Mesendoderm (in vitro differentiated cells): ENCODE results near the gene CDK14.

Experiments used
- DNase-seq: peaks from one replicate; pipeline ENCODE4 v3.0.0; 2013
- H2AK5ac ChIP-seq: 2 replicates; pipeline ENCODE4 v1.6.1; 2013; ENCODE audit warnings: low read length, inconsistent platforms
- H2BK120ac ChIP-seq: 2 replicates; pipeline ENCODE4 v1.6.1; 2013; ENCODE audit warnings: low read depth, mild to moderate bottlenecking, low read length, moderate library complexity, mixed read lengths
- H2BK15ac ChIP-seq: replicated peaks from 2 replicates; pipeline ENCODE4 v1.6.1; 2013; ENCODE audit warnings: low read depth, mild to moderate bottlenecking, moderate library complexity
- H2BK5ac ChIP-seq: 2 replicates; pipeline ENCODE4 v1.6.1; 2013; ENCODE audit warnings: low read length, inconsistent platforms
- H3K18ac ChIP-seq: 2 replicates; pipeline ENCODE4 v1.6.1; 2013; ENCODE audit warnings: mild to moderate bottlenecking, low read length, mixed read lengths
- H3K23ac ChIP-seq: one replicate; pipeline ENCODE4 v1.6.1; 2013; ENCODE audit warnings: low read length
- H3K27ac ChIP-seq: 2 replicates; pipeline ENCODE4 v1.5.1; 2013; ENCODE audit warnings: low read depth, mild to moderate bottlenecking, inconsistent platforms, low read length, moderate library complexity
- H3K27me3 ChIP-seq: 2 replicates; pipeline ENCODE4 v1.6.1; 2013; ENCODE audit warnings: low read length, control low read depth, mild to moderate bottlenecking, inconsistent platforms; ENCODE audit not compliant: insufficient read depth, poor library complexity
- H3K36me3 ChIP-seq: 2 replicates; pipeline ENCODE4 v1.6.1; 2013; ENCODE audit warnings: low read length, inconsistent platforms; ENCODE audit not compliant: control insufficient read depth, insufficient read depth
- H3K4ac ChIP-seq: one replicate; pipeline ENCODE4 v1.6.1; 2013; ENCODE audit warnings: low read depth, mild to moderate bottlenecking, low read length, moderate library complexity
- H3K4me1 ChIP-seq: 2 replicates; pipeline ENCODE4 v1.6.1; 2013; ENCODE audit warnings: low read depth, low read length, inconsistent platforms; ENCODE audit not compliant: control insufficient read depth
- H3K4me2 ChIP-seq: 2 replicates; pipeline ENCODE4 v1.6.1; 2013; ENCODE audit warnings: low read length
- H3K4me3 ChIP-seq: 2 replicates; pipeline ENCODE4 v1.5.1; 2013; ENCODE audit warnings: mild to moderate bottlenecking, low read length
- H3K56ac ChIP-seq: one replicate; pipeline ENCODE4 v1.6.1; 2013; ENCODE audit warnings: low read length
- H3K79me1 ChIP-seq: 2 replicates; pipeline ENCODE4 v1.6.1; 2013; ENCODE audit warnings: low read length, inconsistent platforms
- H3K79me2 ChIP-seq: 2 replicates; pipeline ENCODE4 v1.6.1; 2013; ENCODE audit warnings: mild to moderate bottlenecking, low read length; ENCODE audit not compliant: control insufficient read depth, insufficient read depth
- H3K9ac ChIP-seq: 2 replicates; pipeline ENCODE4 v1.6.1; 2013; ENCODE audit warnings: low read length, inconsistent platforms
- H4K5ac ChIP-seq: one replicate; pipeline ENCODE4 v1.6.1; 2013; ENCODE audit warnings: low read length
- H4K8ac ChIP-seq: one replicate; pipeline ENCODE4 v1.6.1; 2013; ENCODE audit warnings: low read depth, mild to moderate bottlenecking, control low read depth, low read length, moderate library complexity
- WGBS: extraction: QIAGEN DNeasy Blood & Tissue Kit; methylation state at CpG from one replicate; pipeline ENCODE4 v1.1.7; 2013; ENCODE audit warnings: low lambda C conversion rate, missing lambda C conversion rate; ENCODE audit not compliant: insufficient coverage; ENCODE audit errors: extremely low coverage; 5-methylcytosine and 5-hydroxymethylcytosine counted together

The CDK14 gene

GRCh38 chr7:90879924-90880323, 283.8 kb downstream of the CDK14 start:
- Histone ChIP-seq H3K4me1 (no peaks in the 10 kb centered on the region), H2BK5ac (no peak overlapping the region), H3K18ac (no peak overlapping the region), H2AK5ac (no peak overlapping the region), H3K27ac (no peak overlapping the region), H3K4me2 (no peak overlapping the region), H3K4me3 (no peak overlapping the region), H2BK120ac (no peak overlapping the region), H3K27me3 (no peaks in the 10 kb centered on the region), H4K8ac (no peak overlapping the region), H3K79me1 (no peaks in the 10 kb centered on the region), H3K4ac (no peak overlapping the region), H2BK15ac (no peak overlapping the region), H3K56ac (no peak overlapping the region), H3K79me2 (no peaks in the 10 kb centered on the region), H3K9ac (no peak overlapping the region), H3K36me3 (no peaks in the 10 kb centered on the region), H4K5ac (no peak overlapping the region), H3K23ac (no peak overlapping the region)
- no CpG with 5 or more reads among the region's 3 CpGs for WGBS
- peak; percentile 77 for DNase-seq

- H2AK5ac ChIP-seq, result no peak overlapping the region
- H3K23ac ChIP-seq, result no peak overlapping the region
- no peaks in the 10 kb centered on the region for H3K79me1 ChIP-seq
- no peak overlapping the region for H4K8ac ChIP-seq
- H3K4me1 ChIP-seq, result no peaks in the 10 kb centered on the region
- no peak overlapping the region for H3K9ac ChIP-seq
- H2BK5ac ChIP-seq, result no peak overlapping the region
- H3K36me3 ChIP-seq, result no peaks in the 10 kb centered on the region
- H3K27ac ChIP-seq, result no peak overlapping the region
- H3K27me3 ChIP-seq, result no peaks in the 10 kb centered on the region
- no peak overlapping the region for H3K4me2 ChIP-seq
- H4K5ac ChIP-seq, result no peak overlapping the region
- H3K4ac ChIP-seq, result no peak overlapping the region
- H3K4me3 ChIP-seq, result no peak overlapping the region
- H3K56ac ChIP-seq, result no peak overlapping the region
- no peak overlapping the region for H2BK15ac ChIP-seq
- H2BK120ac ChIP-seq, result no peak overlapping the region
- H3K18ac ChIP-seq, result no peak overlapping the region
- no peaks in the 10 kb centered on the region for H3K79me2 ChIP-seq
- WGBS, result no CpG with 5 or more reads among the region's 2 CpGs
- DNase-seq, result no peak
Observed at GRCh38 chr7:90886416-90886815, 290.3 kb downstream of the CDK14 start.

- no peak for DNase-seq
- H3K27me3 ChIP-seq, result no peaks in the 10 kb centered on the region
- H3K27ac ChIP-seq, result no peak overlapping the region
- no peak overlapping the region for H2BK5ac ChIP-seq
- no peak overlapping the region for H2AK5ac ChIP-seq
- no peaks in the 10 kb centered on the region for H3K79me2 ChIP-seq
- H3K4me3 ChIP-seq, result no peak overlapping the region
- no peak overlapping the region for H3K18ac ChIP-seq
- no peaks in the 10 kb centered on the region for H3K79me1 ChIP-seq
- no peak overlapping the region for H4K5ac ChIP-seq
- H2BK120ac ChIP-seq, result no peak overlapping the region
- no peak overlapping the region for H3K56ac ChIP-seq
- H2BK15ac ChIP-seq, result no peak overlapping the region
- H3K4me1 ChIP-seq, result no peaks in the 10 kb centered on the region
- WGBS, result no CpG with 5 or more reads among the region's 2 CpGs
- H3K4ac ChIP-seq, result no peak overlapping the region
- H3K36me3 ChIP-seq, result no peaks in the 10 kb centered on the region
- H3K4me2 ChIP-seq, result no peak overlapping the region
- no peak overlapping the region for H3K23ac ChIP-seq
- no peak overlapping the region for H3K9ac ChIP-seq
- H4K8ac ChIP-seq, result no peak overlapping the region
Observed at GRCh38 chr7:90889210-90889609, 293.1 kb downstream of the CDK14 start.

- no peak overlapping the region for H2BK15ac ChIP-seq
- H2AK5ac ChIP-seq, result no peak overlapping the region
- H3K4me3 ChIP-seq, result no peak overlapping the region
- no peak for DNase-seq
- H3K4me1 ChIP-seq, result no peaks in the 10 kb centered on the region
- H3K36me3 ChIP-seq, result no peaks in the 10 kb centered on the region
- H3K27ac ChIP-seq, result no peak overlapping the region
- H3K79me1 ChIP-seq, result no peaks in the 10 kb centered on the region
- H3K9ac ChIP-seq, result no peak overlapping the region
- H3K4ac ChIP-seq, result no peak overlapping the region
- H3K23ac ChIP-seq, result no peak overlapping the region
- WGBS, result no CpG with 5 or more reads among the region's 1 CpG
- H3K79me2 ChIP-seq, result no peaks in the 10 kb centered on the region
- no peak overlapping the region for H4K5ac ChIP-seq
- H3K56ac ChIP-seq, result no peak overlapping the region
- no peak overlapping the region for H2BK120ac ChIP-seq
- no peak overlapping the region for H3K18ac ChIP-seq
- no peaks in the 10 kb centered on the region for H3K27me3 ChIP-seq
- H3K4me2 ChIP-seq, result no peak overlapping the region
- no peak overlapping the region for H2BK5ac ChIP-seq
- H4K8ac ChIP-seq, result no peak overlapping the region
Observed at GRCh38 chr7:90889644-90890043, 293.5 kb downstream of the CDK14 start.

- no peak overlapping the region for H3K18ac ChIP-seq
- H3K79me1 ChIP-seq, result no peaks in the 10 kb centered on the region
- no peak overlapping the region for H3K4me2 ChIP-seq
- H2BK15ac ChIP-seq, result no peak overlapping the region
- H3K9ac ChIP-seq, result no peak overlapping the region
- H4K8ac ChIP-seq, result no peak overlapping the region
- no peak overlapping the region for H4K5ac ChIP-seq
- H2AK5ac ChIP-seq, result no peak overlapping the region
- H2BK120ac ChIP-seq, result no peak overlapping the region
- H3K27ac ChIP-seq, result no peak overlapping the region
- no peak overlapping the region for H3K4me3 ChIP-seq
- no peaks in the 10 kb centered on the region for H3K27me3 ChIP-seq
- DNase-seq, result no peak
- H3K4ac ChIP-seq, result no peak overlapping the region
- H3K4me1 ChIP-seq, result no peaks in the 10 kb centered on the region
- no peak overlapping the region for H3K56ac ChIP-seq
- H2BK5ac ChIP-seq, result no peak overlapping the region
- H3K36me3 ChIP-seq, result no peaks in the 10 kb centered on the region
- no peaks in the 10 kb centered on the region for H3K79me2 ChIP-seq
- WGBS, result no CpG with 5 or more reads among the region's 1 CpG
- H3K23ac ChIP-seq, result no peak overlapping the region
Observed at GRCh38 chr7:90891529-90891928, 295.4 kb downstream of the CDK14 start.

GRCh38 chr7:90892213-90892612, 296.1 kb downstream of the CDK14 start:
- Histone ChIP-seq H4K5ac (no peak overlapping the region), H3K23ac (no peak overlapping the region), H3K18ac (no peak overlapping the region), H3K4ac (no peak overlapping the region), H3K36me3 (no peaks in the 10 kb centered on the region), H3K4me1 (no peaks in the 10 kb centered on the region), H3K27ac (no peak overlapping the region), H2BK120ac (no peak overlapping the region), H3K4me2 (no peak overlapping the region), H3K79me2 (no peaks in the 10 kb centered on the region), H2AK5ac (no peak overlapping the region), H3K4me3 (no peak overlapping the region), H3K79me1 (no peaks in the 10 kb centered on the region), H3K56ac (no peak overlapping the region), H3K9ac (no peak overlapping the region), H3K27me3 (no peaks in the 10 kb centered on the region), H2BK5ac (no peak overlapping the region), H4K8ac (no peak overlapping the region), H2BK15ac (no peak overlapping the region)
- DNase-seq, result no peak
- WGBS, result no CpG with 5 or more reads among the region's 2 CpGs
